ENCODE results near the gene MRPL2.

The MRPL2 gene

GRCh38 chr6:43059168-43060033 is at the start of gene MRPL2, which contains the start of gene KLC4:
TSS of gene MRPL2 (minus strand) at chr6:43059434. CDS start at chr6:43059381, 53 bp downstream.
TSS of gene KLC4 (plus strand) at chr6:43059631. CDS start at chr6:43061336, 1,705 bp downstream.
- peak; percentile 99 for DNase-seq

DNA sequence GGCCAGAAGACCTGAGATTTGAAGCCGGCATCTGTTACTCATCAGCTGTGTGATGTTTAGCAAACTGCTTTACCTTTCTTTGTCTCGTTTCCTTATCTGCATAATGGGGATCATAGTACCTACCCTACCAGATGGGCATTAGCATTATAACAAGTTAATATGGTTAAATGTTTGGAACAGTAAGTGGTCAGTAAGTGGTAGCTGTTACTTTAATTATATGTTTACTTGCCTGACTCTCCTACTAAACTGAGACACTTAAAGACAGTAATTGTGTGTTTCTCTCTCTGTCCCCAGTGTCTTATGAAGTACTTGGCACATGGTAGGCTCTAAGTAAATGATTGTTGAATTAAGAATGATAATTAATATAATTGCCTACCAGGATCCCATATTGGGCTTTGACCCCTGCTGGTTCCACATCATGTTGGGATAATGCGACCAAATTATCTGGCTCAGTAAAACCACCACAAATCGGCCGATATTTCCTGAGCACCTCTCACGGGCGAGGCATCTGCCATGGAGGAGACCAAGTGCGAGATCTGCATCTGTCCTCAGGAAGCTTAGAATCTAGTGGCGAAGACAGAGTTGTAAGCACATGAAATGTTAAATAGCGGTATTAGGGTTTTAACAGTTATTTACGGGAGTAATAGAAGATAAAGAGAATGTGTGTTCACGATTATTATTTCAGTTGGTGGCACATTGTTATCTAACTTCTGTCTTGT is 48.3 kb upstream of the MRPL2 start:
- DNase-seq, result no peak

- DNase-seq, result no peak
Measured at GRCh38 chr6:43105538-43106222, 46.4 kb upstream of the MRPL2 start.

DNA sequence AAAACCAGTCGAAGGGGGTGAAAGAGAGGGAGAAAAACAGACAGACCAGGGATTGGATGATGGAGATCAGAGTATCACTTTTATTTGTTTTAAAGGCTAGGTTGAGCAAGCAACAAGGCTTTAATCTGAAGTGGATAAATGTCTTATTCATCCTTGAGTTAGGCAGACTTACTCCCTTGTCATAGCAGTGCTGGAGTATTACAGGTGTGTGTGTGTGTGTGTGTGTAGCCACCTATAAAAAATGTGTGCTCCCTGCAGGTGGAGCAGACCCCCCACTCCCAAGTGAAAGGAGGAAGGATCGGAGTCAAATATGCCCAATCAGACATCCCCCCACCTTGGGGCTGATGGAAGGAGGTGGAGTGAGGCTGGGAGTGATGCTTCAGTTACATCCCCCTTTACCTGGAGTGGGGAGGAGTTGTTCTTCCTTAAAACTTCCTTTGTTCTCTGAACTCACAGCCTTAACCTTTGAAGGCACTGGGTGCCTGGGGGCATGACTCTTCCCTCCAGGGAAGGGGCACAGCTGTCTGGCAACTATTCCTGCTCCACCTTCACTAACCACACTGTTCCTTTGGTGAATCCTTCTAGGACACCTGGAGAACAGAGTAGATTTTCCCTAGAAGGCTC is 44.1 kb upstream of the MRPL2 start:
- DNase-seq, result peak; percentile 33

DNA sequence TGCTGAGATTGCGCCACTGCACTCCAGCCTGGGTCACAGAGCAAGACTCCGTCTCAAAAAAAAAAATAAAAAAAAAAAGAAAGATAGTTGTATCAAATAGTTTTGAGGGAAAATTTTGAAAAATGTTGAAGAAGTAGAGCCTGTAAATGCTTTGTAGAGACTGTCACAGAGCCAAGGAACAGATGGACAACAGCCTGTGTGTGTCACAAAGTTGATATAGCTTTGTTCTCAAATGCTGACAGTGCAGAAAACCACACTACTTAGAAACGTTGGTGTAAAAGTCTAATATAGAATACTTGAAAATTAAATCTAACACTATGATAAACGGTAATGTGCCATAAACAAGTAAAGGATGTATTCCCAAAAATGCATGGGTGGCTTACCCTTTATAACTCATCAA is 42.3 kb upstream of the MRPL2 start:
- DNase-seq, result no peak

GRCh38 chr6:43097502-43097901 is 38.3 kb upstream of the MRPL2 start:
- DNase-seq, result no peak

DNA sequence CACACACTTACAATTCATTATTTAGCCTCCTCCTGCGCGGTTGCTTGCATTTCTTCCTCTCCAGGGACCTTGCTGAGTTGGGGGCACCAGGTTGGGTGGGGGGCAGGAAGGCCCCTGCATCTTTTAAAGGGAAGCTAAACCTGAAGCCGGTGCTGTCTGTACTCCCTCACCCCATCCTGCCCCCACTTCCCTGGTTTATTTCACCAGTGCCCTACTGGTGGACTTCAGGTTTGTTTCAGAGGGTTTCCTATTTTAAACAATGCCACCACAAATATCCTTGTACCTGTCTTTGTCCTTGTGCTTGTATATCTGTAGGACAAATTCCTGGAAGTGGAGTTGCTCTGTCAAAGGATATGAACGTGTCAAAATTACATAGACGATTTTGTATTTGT is 37.9 kb upstream of the MRPL2 start:
- DNase-seq, result no peak

DNA sequence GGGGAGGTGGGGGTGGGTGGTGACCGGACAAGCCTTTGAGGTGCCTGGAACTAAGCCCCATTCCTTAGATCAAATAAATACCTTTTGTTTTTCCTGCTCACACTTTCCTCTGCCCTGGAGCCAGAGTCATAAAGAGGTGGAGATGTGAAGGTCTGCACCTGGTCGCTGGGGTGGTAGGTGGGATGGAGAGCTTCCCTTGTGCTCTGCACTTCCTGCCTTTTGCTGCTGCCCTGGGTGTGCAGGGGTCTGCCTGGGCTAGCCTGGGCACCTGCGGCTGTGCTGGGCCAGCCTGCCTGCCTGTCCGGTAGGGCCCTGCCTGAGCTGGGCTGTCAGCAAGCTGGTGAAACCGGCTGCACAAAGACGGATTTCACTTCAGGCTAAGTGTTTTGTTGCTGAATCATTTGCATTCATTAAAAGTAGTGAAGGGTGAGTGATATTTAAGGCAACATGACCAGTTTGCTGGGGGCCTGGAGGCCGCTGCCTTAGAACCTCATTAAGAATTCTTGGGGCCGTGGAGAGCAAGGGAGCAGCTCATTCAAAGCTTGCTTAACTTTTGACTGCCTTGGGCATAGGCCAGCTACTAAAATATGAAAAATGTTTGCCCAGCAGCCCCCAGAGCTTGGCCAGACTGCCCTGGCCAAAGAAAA is 37.3 kb upstream of the MRPL2 start:
- peak; percentile 79 for DNase-seq

GRCh38 chr6:43095939-43096338 is 36.7 kb upstream of the MRPL2 start:
- DNase-seq, result peak; percentile 42

DNA sequence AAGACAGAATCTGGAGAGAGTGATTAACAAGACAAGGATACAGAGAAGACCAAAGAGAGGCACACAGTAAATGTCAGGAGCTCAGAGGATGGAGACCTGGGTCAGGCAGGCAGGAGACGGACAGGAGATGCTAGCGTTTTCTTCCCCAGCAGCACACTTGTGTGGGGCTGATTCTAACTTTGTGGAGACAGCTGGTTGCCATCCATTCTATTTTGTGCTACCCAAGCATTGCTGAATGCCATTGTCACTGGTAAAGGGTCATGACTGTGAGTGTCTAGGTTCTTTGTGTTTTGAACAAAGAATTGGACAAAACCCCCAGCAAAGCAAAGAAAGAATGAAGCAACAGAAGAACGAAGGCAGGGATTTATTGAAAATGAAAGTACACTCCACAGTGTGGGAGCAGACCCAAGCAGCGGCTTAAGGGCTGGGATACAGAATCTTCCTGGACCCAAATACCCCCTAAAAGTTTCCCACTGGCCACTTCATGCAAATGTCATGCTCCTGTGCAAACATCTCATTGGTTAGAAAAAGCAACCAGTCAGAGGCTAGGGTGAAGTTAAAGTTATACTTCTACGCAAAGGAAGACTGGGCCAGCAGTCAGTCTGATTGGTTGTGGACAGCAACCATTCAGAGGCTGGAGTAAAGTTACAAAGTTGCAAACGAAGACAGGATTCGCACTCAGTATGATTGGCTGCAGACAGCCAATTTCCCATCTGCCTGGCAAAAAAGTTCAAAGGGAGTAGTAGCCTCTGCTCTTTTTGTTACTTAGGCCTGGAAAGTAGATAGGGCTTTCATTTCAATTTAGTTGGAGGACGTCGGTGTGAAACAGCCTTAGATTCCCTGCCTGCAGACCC is 34.4 kb upstream of the MRPL2 start:
- DNase-seq, result no peak

DNA sequence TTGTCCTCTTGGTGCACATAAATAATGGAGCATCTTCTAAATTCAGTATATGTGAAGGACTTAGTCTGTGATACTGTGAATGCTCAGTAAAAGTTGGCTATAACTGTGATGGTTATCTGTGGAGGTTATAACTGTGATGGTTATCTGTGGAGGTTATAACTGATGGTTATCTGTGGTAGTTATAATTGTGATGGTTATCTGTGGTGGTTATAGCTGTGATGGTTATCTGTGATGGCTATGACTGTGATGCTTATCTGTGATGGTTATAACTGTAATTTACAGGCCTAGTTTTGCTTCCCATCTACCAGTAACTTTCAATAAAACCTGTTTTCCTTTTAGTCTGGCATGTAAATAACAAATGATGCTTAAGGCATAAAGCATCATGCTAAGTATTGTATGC is 33.4 kb upstream of the MRPL2 start:
- DNase-seq, result no peak

DNA sequence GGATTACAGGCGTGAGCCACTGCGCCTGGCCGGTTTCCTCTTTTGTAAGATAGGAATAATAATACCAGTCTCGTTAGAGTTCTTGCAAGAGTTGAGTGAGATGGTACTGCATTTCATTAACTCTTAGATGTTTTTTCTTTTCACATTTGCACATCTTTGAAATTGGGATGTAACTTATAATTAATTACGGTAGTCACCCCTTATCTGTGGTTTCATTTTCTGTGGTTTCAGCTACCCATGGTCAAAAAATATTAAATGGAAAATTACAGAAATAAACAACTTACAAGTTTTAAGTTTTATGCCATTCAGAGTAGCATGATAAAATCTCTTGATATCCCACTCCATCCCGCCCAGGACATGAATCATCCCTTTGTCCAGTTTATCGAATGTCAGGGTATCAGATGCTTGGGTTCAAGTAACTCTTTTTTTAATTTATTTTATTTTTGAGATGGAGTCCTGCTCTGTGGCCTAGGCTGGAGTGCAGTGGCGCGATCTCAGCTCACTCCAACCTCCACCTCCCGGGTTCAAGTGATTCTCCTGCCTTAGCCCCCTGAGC is 32.3 kb upstream of the MRPL2 start:
- DNase-seq, result no peak

DNA sequence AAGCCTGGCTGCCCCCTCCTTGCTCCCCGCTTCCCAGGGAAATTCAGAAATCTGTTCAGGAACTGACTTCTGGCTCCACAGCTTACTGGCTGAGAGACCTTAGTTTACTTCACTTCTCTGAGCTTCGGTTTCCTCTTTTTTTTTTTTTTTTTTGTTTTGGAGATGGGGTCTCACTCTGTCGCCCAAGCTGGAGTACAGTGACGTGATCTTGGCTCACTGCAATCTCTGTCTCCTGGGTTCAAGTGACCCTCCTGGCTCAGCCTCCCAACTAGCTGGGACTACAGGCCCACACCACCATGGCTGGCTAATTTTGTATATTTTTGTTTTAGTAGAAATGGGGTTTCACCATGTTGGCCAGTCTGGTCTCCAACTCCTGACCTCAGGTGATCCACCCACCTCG is 31.8 kb upstream of the MRPL2 start:
- no peak for DNase-seq

- peak; percentile 62 for DNase-seq
Measured at GRCh38 chr6:43090559-43090956, 31.3 kb upstream of the MRPL2 start.

GRCh38 chr6:43089874-43090558 is 30.8 kb upstream of the MRPL2 start:
- DNase-seq, result peak; percentile 44

- DNase-seq, result no peak
Measured at GRCh38 chr6:43089467-43089866, 30.2 kb upstream of the MRPL2 start.

DNA sequence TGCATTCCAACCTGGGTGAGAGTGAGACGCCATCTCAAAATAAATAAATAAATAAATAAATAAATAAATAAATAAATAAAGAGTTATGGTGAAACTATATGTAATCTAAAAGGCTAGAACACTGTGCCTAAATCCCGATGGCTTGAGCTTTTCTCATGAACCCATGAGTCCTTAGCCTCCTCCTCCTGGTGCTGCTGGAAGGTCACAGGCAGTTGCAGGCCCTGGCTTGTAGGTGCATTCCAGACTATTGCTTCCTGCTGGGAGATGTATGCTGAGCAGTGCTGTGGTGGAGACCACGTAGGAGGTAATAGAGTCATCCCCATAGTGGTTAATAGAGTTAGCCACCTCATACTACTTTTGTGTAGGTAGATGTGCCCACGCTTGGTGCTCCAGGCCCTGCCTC is 29.4 kb upstream of the MRPL2 start:
- DNase-seq, result no peak

DNA sequence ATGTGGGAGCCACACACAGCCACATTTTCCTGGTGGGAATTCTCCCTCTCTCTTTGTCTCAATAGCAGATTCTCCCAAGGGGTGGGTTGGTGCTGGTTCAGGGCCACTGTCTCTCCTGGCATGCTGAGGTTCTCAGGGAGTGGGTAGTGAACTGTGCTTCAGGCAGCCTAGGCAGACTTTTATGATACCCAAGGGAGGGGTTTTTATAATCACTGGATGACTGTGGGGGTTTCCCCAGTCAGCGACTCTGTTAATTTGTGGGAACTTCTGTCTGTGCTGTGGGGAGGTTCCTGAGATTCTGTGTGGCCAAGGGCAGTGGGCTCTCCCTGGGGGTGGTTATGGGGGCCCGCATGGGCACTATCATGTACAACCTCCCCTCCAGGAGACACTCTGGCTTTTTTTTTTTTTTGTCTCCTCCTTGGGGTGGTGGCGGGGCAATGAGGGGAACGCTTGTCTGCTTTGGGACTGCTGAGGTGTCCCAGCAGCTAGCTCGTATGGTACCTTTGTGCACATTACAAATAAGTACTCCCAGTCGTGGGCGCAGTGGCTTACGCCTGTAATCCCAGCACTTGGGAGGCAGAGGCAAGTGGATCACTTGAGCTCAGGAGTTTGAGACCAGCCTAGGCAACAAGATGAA is 26.9 kb upstream of the MRPL2 start:
- no peak for DNase-seq

DNA sequence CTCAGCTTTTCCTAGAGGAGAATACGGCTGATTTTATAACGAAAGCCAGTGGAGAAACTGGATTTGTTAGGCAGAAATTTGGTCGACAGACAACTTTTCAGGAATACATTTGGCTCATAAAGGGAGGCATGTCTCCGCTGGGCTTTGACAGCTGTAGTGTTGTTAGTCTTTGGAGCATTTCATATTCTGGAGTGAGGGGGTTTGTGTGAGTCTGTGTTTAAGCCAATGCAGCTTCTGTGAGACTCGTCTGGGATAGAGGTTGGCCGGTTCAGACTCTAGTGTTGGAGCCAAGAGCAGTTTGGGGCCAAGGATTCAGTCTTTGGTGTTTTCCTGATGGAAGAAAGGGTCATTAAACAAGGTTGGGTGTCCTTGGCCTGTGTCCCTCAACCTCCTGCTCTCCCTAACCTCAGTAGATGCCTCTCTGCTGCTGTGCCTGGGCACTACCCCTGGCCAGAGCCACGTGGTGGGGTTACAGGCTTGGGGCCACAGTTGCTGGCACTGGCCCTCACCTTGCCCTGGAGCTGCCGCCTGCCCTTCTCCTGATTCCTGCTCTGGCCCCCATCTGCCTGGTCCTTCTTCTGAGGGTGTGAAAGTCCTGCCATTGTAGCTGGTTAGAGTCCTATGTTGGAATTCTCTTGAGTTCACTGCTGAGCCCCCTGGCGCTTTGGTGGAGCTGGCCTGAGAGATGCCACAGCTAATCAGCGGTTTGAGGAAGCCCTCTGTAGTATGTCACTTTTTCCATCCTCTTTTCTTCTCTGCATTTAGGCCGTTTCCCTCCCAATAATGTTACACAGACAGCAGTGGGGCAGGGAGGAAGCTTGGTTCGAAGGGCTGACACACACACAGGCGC is 23.8 kb upstream of the MRPL2 start:
- DNase-seq, result no peak
